Central memory CD8-positive, alpha-beta T cell (primary cell): ENCODE data around the gene DBP.

Source experiments
- ATAC-seq: fragments of 150-1000 bp; cut with Tn5 transposase; replicated peaks from 2 replicates; pipeline ENCODE4 v1.10.0; 2022; ENCODE audit warnings: mild to moderate bottlenecking, moderate FRiP score, moderate number of reproducible peaks; ENCODE audit not compliant: poor library complexity, severe bottlenecking; ENCODE audit errors: extremely low read depth
- DNase-seq, 2 donors: peaks; one replicate each; pipeline ENCODE4 v3.0.0; 2021; ENCODE audit warnings: low spot score in 2 of 2
- H3K27ac Mint-ChIP-seq: one replicate; pipeline ENCODE4 v1.8.0; 2022; ENCODE audit warnings: low read depth, mild to moderate bottlenecking, moderate library complexity, mixed read lengths
- H3K27me3 Mint-ChIP-seq: one replicate; pipeline ENCODE4 v1.8.0; 2022; ENCODE audit warnings: mixed read lengths
- H3K36me3 Mint-ChIP-seq: one replicate; pipeline ENCODE4 v1.8.0; 2022; ENCODE audit warnings: mild to moderate bottlenecking, moderate library complexity, mixed read lengths; ENCODE audit not compliant: insufficient read depth
- H3K4me1 Mint-ChIP-seq: one replicate; pipeline ENCODE4 v1.8.0; 2022; ENCODE audit warnings: mixed read lengths
- H3K4me3 Mint-ChIP-seq: one replicate; pipeline ENCODE4 v1.8.0; 2022; ENCODE audit warnings: mild to moderate bottlenecking, moderate library complexity, mixed read lengths
- H3K9me3 Mint-ChIP-seq: one replicate; pipeline ENCODE4 v1.8.0; 2022; ENCODE audit warnings: mixed read lengths

DBP gene

GRCh38 chr19:48674216-48674809 is 37.1 kb upstream of the DBP start:
- peaks cover 8% of the 10 kb centered on the region for H3K4me1 Mint-ChIP-seq
- DNase-seq (no peak), ATAC-seq (no peak)
- H3K9me3 Mint-ChIP-seq: peaks cover 7% of the 10 kb centered on the region
- no peak overlapping the region for H3K4me3 Mint-ChIP-seq
- peaks cover 5% of the 10 kb centered on the region for H3K36me3 Mint-ChIP-seq
- H3K27me3 Mint-ChIP-seq: no peaks in the 10 kb centered on the region
- no peak overlapping the region for H3K27ac Mint-ChIP-seq

DNA sequence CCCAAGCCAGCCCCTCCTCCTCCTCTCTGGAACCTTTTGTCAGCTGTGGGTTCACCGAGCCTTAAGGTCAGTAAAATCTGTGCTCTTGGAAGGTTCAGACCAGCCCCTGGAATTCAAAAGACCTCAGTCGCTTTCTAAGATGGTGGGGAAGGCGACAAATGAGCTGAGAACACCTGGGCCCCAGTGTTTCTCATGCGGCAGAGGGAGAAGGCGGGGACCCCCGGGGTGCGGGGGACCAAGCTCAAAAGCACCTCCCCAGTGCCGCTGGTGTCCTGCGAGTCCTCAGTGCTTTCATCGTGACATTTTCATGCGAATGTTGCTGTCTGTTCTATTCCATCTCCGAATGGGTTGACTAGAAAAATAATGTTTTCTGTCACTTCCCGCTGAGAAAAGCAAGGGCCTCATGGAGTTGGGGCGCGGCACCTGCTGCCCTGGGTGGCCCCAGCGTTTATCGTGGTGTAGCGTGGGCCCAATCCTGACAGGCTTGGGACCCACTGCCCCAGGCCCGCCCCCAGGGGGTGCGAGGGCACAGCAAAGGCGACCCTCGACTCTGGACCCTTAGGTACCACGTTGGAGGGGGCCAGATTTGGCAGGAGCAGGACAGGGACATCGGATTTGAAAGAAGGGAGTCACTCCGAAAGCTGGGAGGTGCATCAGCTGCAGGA is 36.4 kb upstream of the DBP start:
- no peaks in the 10 kb centered on the region for H3K27me3 Mint-ChIP-seq
- no peak overlapping the region for H3K27ac Mint-ChIP-seq

DNA sequence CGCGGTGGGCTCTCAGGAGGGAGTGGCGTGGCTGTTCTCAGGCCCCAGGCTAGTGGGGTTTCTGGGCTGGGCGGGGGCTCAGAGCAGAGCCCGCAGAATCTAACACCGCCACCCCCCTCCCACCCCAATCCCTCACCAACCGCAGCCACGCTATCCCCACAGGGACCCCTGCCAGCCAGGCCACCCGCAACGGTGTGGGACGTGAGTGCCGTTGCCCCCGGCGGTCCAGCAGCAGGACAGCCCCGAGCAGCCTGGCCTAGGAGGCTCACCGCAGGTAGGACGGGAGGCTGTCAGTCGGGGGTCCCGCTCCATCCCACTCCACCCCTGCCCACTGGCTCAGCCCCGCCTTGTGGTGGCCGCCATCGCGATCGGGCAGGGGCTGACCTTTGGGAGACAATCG is 35.8 kb upstream of the DBP start, which contains the start of gene NTN5:
TSS of gene NTN5 (minus strand) at position 24 of the 400 bp plus-strand sequence. CDS start 2,031 bp downstream, outside the sequence.
- ATAC-seq: no peak
- peaks cover 7% of the 10 kb centered on the region for H3K9me3 Mint-ChIP-seq
- no peak within 1 kb of the TSS for H3K27ac Mint-ChIP-seq

More for the DNA sequence above, 36.4 kb upstream of the DBP start:
- H3K4me1 Mint-ChIP-seq: peaks cover 8% of the 10 kb centered on the region
- H3K9me3 Mint-ChIP-seq: peaks cover 7% of the 10 kb centered on the region
- DNase-seq (no peak), ATAC-seq (no peak)
- peaks cover 6% of the 10 kb centered on the region for H3K36me3 Mint-ChIP-seq
- no peak overlapping the region for H3K4me3 Mint-ChIP-seq

GRCh38 chr19:48671446-48671995 is 34.3 kb upstream of the DBP start:
- H3K27ac Mint-ChIP-seq: no peak overlapping the region
- H3K4me3 Mint-ChIP-seq: no peak overlapping the region
- peaks cover 8% of the 10 kb centered on the region for H3K4me1 Mint-ChIP-seq
- H3K9me3 Mint-ChIP-seq: peaks cover 7% of the 10 kb centered on the region
- peaks cover 6% of the 10 kb centered on the region for H3K36me3 Mint-ChIP-seq
- ATAC-seq (no peak), DNase-seq (no peak)
- no peaks in the 10 kb centered on the region for H3K27me3 Mint-ChIP-seq

More for the DNA sequence above, 35.8 kb upstream of the DBP start, which contains the start of gene NTN5:
- no peak within 1 kb of the TSS for H3K4me3 Mint-ChIP-seq
- H3K4me1 Mint-ChIP-seq: peaks cover 8% of the 10 kb centered on the region
- H3K36me3 Mint-ChIP-seq: peaks cover 6% of the 10 kb centered on the region
- no peaks in the 10 kb centered on the region for H3K27me3 Mint-ChIP-seq
- DNase-seq: no peak

DNA sequence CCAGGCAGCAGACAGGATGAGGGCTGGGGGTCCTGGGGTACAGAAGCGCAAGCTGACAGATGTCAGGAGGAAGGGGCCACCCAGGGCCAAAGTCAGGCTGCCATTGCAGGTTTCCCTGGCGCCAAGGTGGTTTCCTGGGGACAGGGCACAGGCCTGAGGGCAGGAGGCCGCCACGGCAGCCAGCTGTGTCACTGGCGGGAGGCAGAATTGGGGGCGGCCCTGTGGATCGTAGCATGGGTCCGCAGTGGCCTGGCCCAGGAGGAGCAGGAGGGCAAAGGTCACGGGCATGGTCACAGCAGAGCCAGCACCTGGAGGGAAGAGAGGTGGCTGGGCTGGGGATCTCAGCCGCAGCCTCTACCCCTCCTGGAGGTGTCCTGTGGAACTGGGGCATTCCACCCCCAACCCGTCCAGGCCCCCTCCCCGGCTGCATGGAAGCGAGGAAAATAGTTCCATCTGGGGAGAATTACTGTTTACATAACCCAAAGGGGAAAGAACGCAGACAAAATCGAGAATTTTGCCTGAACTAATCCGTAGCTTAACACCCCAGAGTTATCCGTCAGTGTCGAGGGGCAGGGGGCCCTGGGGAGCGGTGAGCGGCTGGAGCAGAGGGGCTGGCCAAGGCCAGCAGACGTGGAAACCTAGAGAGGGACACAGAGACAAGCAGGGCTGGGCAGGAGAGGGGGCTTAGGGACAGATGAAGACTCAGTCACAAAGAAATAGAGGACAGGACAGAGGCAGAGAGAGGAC is 33.7 kb upstream of the DBP start:
- no peaks in the 10 kb centered on the region for H3K27me3 Mint-ChIP-seq
- DNase-seq (no peak), ATAC-seq (no peak)
- H3K4me3 Mint-ChIP-seq: no peak overlapping the region
- peaks cover 8% of the 10 kb centered on the region for H3K4me1 Mint-ChIP-seq
- H3K9me3 Mint-ChIP-seq: peaks cover 7% of the 10 kb centered on the region
- H3K36me3 Mint-ChIP-seq: peaks cover 6% of the 10 kb centered on the region
- H3K27ac Mint-ChIP-seq: no peak overlapping the region

DNA sequence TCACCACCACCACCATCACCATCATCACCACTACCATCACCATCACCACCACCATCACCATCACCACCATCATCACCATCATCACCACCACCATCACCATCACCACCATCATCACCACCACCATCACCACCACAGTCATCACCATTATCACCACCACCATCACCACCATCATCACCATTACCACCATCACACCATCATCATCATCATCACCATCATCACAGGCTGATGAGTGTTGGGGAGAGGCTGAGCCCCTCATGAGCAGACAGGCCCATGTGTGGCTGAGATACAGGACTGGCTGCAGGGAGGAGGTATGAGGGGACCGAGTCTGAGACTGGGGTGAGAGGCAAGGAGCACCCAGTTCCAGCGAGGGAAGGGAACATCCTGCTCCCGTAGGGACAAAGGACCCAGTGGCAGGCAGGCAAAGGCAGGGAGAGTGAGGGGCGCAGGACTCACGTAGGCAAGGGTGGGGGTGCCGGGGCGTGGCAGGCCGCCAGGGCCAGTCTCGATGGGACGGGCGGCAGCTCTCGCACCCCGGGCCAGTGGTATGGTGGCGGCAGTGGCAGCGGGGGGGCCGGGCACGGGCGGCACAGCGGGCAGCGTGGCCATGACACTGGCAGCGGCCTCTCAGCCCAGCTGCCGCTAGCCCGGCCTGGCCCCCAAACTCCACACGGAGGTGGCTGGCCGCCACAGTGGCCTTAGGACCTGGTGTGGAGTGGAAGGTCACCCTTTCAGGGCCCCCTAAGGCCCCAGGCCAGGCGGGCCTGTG is 32.9 kb upstream of the DBP start:
- H3K36me3 Mint-ChIP-seq: peaks cover 6% of the 10 kb centered on the region
- ATAC-seq (no peak), DNase-seq (no peak)
- H3K4me3 Mint-ChIP-seq: no peak overlapping the region
- peaks cover 7% of the 10 kb centered on the region for H3K9me3 Mint-ChIP-seq
- no peaks in the 10 kb centered on the region for H3K27me3 Mint-ChIP-seq
- H3K4me1 Mint-ChIP-seq: peaks cover 2% of the 10 kb centered on the region
- no peak overlapping the region for H3K27ac Mint-ChIP-seq

DNA sequence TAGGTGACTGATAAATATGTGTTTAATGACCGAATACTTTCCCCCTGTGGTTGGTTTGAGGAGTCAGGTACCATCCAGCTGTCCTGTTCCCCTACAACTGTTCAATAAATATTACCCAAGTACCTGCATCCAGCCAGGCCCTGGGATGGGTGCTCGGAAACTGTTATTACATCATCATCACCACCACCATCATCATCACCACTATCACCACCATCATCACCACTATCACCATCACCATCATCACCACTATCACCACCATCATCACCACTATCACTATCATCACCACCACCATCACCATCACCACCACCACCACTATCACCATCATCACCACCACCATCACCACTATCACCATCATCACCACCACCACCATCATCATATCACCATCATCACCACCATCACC is 31.6 kb upstream of the DBP start:
- Mint-ChIP-seq H3K4me1 (no peaks in the 10 kb centered on the region), H3K27ac (no peak overlapping the region), H3K9me3 (peaks cover 7% of the 10 kb centered on the region), H3K36me3 (peaks cover 6% of the 10 kb centered on the region), H3K4me3 (no peak overlapping the region), H3K27me3 (no peaks in the 10 kb centered on the region)
- no peak for ATAC-seq
- DNase-seq: no peak

DNA sequence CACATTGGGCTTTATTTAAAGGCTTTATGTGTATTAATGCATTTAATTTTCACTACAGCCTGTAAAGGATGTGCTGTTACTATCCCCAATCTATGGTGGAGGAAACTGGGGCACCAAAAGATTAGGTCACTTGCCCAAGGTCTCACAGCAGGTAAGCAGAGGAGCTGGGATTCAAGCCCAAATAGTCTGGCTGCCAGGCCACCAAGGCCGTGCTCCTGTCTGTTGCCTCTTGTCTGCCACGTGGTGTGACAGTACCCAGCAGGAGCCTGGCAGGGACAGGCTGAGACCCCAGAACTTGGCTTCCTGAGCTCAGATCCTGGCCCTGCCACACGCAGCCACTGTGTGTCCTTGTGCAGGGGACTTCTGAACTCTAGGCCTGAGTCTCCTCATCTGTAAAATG is 31.2 kb upstream of the DBP start:
- Mint-ChIP-seq H3K9me3 (peaks cover 7% of the 10 kb centered on the region), H3K4me1 (no peaks in the 10 kb centered on the region), H3K4me3 (no peak overlapping the region), H3K36me3 (peaks cover 6% of the 10 kb centered on the region), H3K27ac (no peak overlapping the region), H3K27me3 (no peaks in the 10 kb centered on the region)
- ATAC-seq (no peak), DNase-seq (no peak)

- Mint-ChIP-seq H3K4me1 (peaks cover 5% of the 10 kb centered on the region), H3K36me3 (peaks cover 9% of the 10 kb centered on the region), H3K27me3 (no peaks in the 10 kb centered on the region), H3K4me3 (no peak overlapping the region), H3K27ac (no peak overlapping the region), H3K9me3 (peaks cover 7% of the 10 kb centered on the region)
- DNase-seq (no peak), ATAC-seq (no peak)
Measured at GRCh38 chr19:48665786-48666185, 28.6 kb upstream of the DBP start.

GRCh38 chr19:48664476-48664875 is 27.3 kb upstream of the DBP start:
- H3K9me3 Mint-ChIP-seq: peaks cover under 1% of the 10 kb centered on the region
- peaks cover 5% of the 10 kb centered on the region for H3K36me3 Mint-ChIP-seq
- H3K4me1 Mint-ChIP-seq: peaks cover 7% of the 10 kb centered on the region
- DNase-seq: no peak
- no peaks in the 10 kb centered on the region for H3K27me3 Mint-ChIP-seq
- no peak overlapping the region for H3K27ac Mint-ChIP-seq
- no peak overlapping the region for H3K4me3 Mint-ChIP-seq
- no peak for ATAC-seq

DNA sequence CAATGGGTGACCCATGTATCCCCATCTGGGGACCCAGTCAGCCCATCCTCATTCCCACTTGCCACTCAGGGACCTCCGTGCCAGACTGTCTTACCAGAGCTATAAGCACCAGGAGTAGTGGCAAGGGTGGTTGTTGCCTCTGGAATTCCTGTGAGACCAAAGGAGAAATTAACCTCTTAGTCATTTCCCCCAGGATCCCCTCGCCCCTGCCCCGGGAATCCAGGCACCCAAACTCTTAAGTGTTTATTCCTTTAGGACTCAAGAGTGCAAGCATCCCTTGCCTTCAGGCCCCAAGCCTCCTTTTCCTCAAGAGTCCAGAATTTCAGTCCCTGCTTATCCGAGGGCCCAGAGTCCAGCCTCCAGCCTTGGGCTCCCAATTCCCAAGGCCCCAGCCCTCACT is 26.5 kb upstream of the DBP start:
- Mint-ChIP-seq H3K4me3 (no peak overlapping the region), H3K36me3 (peaks cover 4% of the 10 kb centered on the region), H3K27ac (no peak overlapping the region), H3K9me3 (no peaks in the 10 kb centered on the region), H3K4me1 (peaks cover 7% of the 10 kb centered on the region), H3K27me3 (no peaks in the 10 kb centered on the region)
- DNase-seq (no peak), ATAC-seq (no peak)

GRCh38 chr19:48661711-48662090 is 24.5 kb upstream of the DBP start:
- ATAC-seq (no peak), DNase-seq (no peak)
- H3K27me3 Mint-ChIP-seq: no peaks in the 10 kb centered on the region
- H3K27ac Mint-ChIP-seq: no peak overlapping the region
- no peaks in the 10 kb centered on the region for H3K9me3 Mint-ChIP-seq
- no peak overlapping the region for H3K4me3 Mint-ChIP-seq
- peaks cover 7% of the 10 kb centered on the region for H3K4me1 Mint-ChIP-seq
- H3K36me3 Mint-ChIP-seq: peaks cover 4% of the 10 kb centered on the region
